ENCODE measurements around the gene PRKCQ. TPM values are rescaled to one million over a fixed set of nuclear protein-coding genes. Genes with fewer than 3 reads are reported as not detected.
"Not testable (repeated sequence)": the region's sequence is repeated elsewhere in the genome, so short reads cannot be mapped to it uniquely, and the experiment has no call there.

Gene PRKCQ
- total RNA-seq, 1 donor from 2014 or later = 0.24 TPM

GRCh38 chr10:6470894-6471618, 109.0 kb downstream of the PRKCQ start:
- intact Hi-C loops (cut with DNase I) = no loop called here
- no peak for DNase-seq (ENCODE audit: low spot score)

DNA sequence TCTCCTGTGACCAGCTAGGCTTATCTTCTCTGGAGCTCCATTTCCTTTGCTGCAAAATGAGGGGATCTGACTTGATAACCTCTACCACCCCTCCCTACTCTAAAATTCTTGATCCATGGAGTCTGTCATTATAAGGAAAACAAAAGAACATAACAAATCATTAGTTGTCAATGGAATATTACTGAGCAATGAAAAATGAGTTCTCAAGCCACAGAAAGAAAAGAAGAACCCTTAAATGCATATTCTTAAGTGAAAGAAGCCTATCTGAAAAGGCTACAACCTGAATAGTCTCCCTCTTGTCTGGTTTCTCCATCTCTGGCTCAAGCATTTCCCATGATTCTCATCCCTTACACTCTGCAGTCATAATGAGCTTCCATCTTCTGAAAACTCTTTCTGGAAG, 110.4 kb downstream of the PRKCQ start:
- intact Hi-C loops (cut with DNase I) = no loop called here
- no peak for DNase-seq (ENCODE audit: low spot score)

DNA sequence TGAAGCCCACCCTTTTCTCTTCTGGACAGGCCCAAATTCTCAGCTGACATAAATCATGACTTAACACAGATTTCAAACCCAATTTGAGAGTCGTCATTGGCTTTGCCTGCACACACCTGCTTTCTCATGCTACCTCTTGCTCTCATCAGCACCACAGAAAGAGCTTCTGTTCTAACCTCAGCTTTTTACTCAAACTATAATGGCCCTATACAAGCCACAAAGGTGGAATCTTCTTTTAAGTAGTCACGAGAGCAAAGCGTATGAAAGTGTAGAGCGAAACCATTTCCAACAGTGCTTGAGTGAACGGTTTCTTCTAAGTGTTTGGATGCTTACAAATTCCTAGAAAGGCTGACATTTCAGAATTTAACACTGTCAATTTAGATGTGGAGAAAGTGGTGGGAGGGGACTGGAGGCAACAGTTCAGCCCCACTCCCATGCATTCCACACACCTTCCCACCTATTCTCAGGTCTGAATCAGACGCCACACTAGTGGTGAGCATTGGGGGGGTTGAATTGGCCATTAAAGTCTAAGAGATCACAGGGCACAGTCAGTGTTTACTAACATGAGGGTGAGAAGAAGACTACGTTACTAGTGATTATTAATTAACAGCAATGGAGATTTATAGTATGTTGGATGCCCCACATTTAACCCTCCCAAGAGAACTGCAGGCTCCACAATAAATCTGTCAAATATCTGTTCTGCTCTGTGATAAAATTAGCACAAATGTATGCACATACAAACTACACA, 114.0 kb downstream of the PRKCQ start:
- DNase-seq (ENCODE audit: low spot score) = no peak
- intact Hi-C loops (cut with DNase I) = no loop called here

DNA sequence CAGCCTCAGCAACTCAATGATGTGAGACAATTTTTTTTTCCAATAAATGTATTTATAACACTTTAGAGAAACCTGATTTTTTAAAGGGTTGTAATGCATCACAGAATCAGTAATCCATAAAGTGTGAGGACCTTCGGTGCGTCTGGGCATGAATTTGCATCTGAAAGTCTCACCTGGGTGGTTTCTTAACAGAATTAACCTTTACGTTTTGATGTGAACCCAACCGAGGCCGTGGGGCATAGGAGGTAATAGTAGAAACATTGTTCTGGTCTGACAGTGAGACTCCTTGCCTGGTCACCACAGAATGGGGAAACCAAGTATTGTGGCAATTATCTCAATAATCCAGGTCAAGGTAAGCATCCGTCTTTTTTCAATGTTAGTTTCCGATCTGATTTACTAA, 114.6 kb downstream of the PRKCQ start:
- intact Hi-C loops (cut with DNase I) = no loop called here
- DNase-seq (ENCODE audit: low spot score) = no peak

DNA sequence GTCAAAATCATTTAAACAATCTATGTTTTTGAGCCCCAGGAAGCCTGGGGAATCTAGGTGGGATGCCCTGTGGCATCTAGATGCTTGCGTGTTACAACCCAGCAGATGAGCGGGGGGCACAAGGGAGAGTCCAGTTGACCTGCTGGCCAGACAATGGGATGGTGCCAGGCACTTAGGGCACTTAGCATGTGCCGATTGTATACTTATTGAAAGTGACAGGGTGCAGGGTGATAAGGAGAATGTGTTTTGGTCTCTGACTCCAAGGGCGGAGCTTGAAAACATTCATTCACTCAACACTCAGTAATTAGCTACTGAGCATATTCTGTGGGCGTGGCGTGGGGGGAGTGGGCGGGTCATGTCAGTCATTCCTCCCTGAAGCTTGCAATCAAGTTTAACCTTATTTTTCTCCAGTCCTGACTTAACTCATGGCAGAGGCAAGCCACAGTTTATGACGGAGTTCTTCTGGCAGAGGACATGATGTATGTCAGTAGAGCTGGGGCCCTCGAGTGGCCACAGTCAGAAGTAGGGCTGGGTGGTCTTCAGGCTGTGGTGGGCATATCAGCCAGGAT, 115.1 kb downstream of the PRKCQ start:
- DNase-seq (ENCODE audit: low spot score) = no peak
- intact Hi-C loops (cut with DNase I) = no loop called here

GRCh38 chr10:6463366-6463765, 116.7 kb downstream of the PRKCQ start:
- intact Hi-C loops (cut with DNase I) = no loop called here
- DNase-seq (ENCODE audit: low spot score) = no peak

GRCh38 chr10:6461961-6462360, 118.1 kb downstream of the PRKCQ start:
- intact Hi-C loops (cut with DNase I) = no loop called here
- no peak for DNase-seq (ENCODE audit: low spot score)

- no peak for DNase-seq (ENCODE audit: low spot score)
- intact Hi-C loops (cut with DNase I) = no loop called here
These were observed 119.1 kb downstream of the PRKCQ start for GRCh38 chr10:6460861-6461409.

DNA sequence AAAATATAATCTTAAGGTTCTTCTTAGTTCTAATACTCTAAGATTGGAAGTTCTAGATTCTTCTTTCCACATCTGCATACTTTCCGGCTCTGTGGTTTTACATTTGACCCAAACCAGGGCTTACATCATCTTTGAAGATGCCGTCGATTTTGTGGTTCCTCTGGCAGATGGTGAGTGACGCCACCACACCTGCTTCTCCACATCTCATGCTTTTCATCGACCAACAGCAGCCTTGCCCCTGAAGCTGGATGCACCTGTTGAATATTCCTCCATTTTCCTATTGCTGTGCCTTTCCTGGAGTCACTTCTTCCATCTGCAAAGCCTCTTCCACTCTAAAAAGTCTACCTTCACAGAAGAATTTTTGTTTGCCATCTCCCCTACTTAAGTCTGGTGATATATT, 121.3 kb downstream of the PRKCQ start:
- no peak for DNase-seq (ENCODE audit: low spot score)
- intact Hi-C loops (cut with DNase I) = no loop called here

DNA sequence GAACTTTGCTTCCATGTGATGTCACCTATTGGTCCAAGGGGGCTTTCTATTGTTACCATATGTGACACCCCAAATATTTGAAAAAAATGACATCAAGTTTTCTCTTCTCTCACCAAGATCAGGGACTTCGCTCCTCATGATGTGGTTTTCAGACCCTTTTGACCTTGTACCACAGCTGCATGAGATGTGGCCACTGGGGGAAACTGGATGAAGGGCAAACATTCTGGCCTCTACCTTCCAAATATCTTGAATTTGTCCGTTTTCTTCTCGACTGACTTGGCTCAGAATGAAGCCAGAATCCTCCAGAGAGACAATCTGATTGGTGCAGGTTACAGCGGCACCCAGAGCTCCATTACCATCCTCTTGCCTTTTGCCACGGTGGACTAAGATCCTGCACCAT, 122.7 kb downstream of the PRKCQ start:
- no peak for DNase-seq (ENCODE audit: low spot score)
- intact Hi-C loops (cut with DNase I) = no loop called here

GRCh38 chr10:6456067-6456466, 124.0 kb downstream of the PRKCQ start:
- intact Hi-C loops (cut with DNase I) = no loop called here
- DNase-seq (ENCODE audit: low spot score) = no peak

GRCh38 chr10:6455592-6455991, 124.5 kb downstream of the PRKCQ start:
- intact Hi-C loops (cut with DNase I) = no loop called here
- DNase-seq (ENCODE audit: low spot score) = no peak

DNA sequence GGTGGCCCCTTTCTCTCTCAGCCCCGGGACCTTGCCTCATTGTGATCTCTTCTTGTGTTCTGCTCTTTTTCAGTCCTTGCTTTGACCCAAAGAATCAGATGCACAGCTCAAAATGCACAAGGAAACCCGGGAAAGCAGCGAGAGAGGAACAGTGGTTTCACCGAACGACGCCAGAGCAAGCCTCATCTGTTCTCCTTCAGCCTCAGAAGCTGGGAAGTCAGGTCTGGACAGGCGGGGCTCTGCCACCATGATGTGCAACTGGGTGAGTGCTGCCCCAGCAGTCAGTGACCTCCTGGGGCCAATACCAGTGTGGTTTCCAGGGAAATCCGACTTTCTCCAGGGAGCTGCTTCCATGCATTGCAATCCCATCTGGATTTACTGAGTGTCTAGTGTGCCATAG, 133.4 kb downstream of the PRKCQ start:
- intact Hi-C loops (cut with DNase I) = no loop called here
- no peak for DNase-seq (ENCODE audit: low spot score)

DNA sequence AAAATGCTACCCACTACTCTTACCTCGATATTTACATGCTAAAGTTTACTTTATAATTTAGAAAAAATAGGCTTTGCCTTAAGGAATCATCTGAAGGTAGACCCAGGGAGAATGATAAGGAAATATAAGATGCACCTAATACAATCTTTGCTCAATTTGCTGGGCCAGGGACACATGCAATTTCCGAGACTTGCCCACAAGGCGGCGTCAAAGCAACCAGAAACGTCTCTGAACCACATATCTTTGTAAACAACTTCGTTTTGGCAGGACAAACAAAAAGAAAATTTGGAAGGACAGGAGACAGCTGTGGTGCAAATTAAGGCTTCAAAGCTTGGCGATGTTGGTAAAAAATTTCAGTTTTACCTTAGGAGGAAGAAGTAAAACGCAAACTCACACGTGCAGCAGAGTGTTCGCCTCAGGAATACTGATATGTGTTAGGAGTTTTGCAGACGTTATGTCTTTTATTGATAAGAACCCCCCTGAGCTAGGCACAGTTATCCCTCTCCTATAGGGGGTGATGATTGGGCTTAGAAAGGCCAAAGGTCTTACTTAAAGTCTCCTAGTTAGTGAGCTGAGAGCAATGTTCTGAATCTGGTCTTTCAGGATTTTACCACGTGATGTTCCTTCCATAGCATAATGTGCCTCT, 134.3 kb downstream of the PRKCQ start:
- intact Hi-C loops (cut with DNase I) = no loop called here
- DNase-seq (ENCODE audit: low spot score) = no peak

DNA sequence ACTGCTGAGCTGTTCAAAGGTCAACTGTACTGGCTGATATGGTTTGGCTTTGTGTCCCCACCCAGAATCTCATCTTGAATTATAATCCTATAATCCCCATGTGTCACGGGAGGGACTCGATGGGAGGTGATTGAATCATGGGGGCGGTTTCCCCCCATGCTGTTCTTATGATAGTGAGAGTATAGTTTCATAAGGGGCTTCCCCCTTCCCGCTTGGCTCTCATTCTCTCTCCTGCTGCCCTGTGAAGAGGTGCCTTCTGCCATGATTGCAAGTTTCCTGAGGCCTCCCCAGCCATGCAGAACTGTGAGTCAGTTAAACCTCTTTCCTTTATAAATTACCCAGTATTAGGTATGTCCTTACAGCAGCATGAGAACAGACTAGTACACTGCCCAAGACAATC, 140.2 kb downstream of the PRKCQ start:
- intact Hi-C loops (cut with DNase I) = not testable (repeated sequence)

DNA sequence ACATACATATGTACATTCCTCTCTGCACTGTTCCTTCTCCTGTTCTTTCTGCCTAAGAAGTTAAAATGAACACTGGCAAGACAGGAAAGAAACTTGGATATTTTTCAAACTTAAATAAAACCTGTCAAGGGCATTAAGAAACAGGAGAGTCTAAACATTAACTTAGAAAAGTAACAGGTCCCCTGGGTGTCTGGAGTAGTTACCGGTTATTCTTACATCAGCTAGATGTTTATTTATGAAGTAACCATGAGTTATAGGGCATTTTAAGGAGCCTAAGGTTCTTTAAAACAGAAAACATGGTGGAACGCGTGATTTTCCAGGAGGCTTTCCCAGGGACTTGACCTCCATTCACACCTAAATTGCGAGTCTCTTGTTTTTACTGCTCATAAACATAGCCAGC, 148.2 kb downstream of the PRKCQ start:
- DNase-seq (ENCODE audit: low spot score) = no peak
- intact Hi-C loops (cut with DNase I) = no loop called here

More for the DNA sequence above, 140.2 kb downstream of the PRKCQ start:
- DNase-seq (ENCODE audit: low spot score) = not testable (repeated sequence)

DNA sequence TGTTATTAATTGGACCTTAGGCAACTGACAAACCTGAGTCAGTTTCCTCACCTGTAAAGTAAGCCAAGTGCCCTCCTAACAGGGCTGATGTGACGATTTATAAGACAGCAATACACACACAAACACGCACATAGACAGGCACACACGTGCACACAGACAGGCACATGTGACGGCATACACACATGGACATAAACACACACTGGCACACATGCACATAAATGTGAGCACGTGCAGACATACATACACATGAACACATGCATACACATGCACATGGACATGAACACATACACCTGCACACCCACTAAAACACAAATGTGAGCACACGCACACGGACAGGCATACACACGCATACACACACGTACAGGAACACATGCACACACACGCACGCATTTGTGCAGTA, 148.9 kb downstream of the PRKCQ start:
- intact Hi-C loops (cut with DNase I) = no loop called here
- DNase-seq (ENCODE audit: low spot score) = no peak

DNA sequence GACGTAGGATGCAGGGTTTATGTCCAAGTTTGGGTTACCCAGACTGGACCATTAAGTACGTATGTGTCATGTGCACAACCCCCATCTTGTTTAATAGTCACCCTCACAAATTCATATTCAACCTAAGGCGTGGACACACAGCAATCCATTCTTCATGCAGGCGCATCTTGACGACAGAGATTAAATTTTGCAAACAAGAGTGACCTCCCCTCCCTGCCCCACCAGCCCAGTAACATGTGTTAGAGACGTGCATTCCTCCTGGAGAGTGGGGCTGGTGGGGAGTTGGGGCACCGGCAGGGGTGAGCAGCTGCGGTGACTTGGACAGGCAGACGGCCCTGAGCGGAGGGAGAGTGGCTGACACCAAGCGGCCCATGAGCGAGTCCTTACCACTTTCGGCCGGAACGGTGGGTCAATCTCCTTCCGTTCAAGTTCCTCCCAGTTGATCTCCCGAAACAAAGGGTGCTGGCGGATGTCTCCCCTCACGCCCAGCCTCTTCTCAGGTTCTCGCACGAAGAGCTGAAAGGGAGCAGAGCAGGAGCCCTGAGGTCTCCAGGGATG, 149.6 kb downstream of the PRKCQ start:
- no peak for DNase-seq (ENCODE audit: low spot score)
- intact Hi-C loops (cut with DNase I) = no loop called here

DNA sequence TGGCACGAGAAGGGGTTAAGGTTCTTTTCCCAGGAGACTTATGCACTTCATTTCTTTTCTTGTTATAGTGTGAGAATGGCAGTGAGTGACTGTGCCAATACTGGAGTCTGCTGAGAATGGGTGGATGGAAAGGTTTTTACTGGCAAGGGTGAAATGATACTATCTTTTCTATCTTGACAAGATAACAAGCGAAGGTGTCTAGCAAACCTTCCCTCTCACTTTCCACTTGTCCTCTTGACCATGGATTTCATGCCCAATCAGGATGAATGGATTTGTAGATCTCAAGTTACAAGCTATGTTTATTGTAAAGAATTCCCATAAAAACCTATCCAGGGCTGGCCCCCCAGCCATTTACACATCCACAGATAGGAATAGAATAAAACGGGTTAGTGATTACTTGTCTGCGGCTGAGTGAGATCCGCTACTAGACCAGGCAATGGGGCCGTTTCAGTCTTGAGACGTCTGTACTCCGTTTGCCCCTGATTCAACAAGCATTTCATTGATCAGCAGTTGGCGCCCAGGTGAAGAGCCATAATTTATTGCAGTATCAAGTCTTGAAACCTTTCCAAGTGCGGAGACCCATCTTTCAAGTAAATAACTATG, 152.6 kb downstream of the PRKCQ start:
- DNase-seq (ENCODE audit: low spot score) = no peak
- intact Hi-C loops (cut with DNase I) = no loop called here

GRCh38 chr10:6426317-6426716, 153.8 kb downstream of the PRKCQ start:
- no peak for DNase-seq (ENCODE audit: low spot score)
- intact Hi-C loops (cut with DNase I) = no loop called here

All from cardiac septum (tissue), 1 donor.